Astrocyte (in vitro differentiated cells and primary cell): ENCODE data around the gene CDC34.

Source experiments
- EZH2 ChIP-seq: IDR thresholded peaks from 2 replicates; pipeline ENCODE4 v1.6.1; 2012; ENCODE audit warnings: mild to moderate bottlenecking, low read length, inconsistent platforms; ENCODE audit not compliant: insufficient read depth
- TF ChIP-seq, protein P1 (sequence below): IDR thresholded peaks from 2 replicates; pipeline ENCODE4 v1.5.1; 2011; ENCODE audit warnings: low read depth, mild to moderate bottlenecking, inconsistent platforms, low read length, moderate library complexity; ENCODE audit not compliant: insufficient read depth

DNA sequence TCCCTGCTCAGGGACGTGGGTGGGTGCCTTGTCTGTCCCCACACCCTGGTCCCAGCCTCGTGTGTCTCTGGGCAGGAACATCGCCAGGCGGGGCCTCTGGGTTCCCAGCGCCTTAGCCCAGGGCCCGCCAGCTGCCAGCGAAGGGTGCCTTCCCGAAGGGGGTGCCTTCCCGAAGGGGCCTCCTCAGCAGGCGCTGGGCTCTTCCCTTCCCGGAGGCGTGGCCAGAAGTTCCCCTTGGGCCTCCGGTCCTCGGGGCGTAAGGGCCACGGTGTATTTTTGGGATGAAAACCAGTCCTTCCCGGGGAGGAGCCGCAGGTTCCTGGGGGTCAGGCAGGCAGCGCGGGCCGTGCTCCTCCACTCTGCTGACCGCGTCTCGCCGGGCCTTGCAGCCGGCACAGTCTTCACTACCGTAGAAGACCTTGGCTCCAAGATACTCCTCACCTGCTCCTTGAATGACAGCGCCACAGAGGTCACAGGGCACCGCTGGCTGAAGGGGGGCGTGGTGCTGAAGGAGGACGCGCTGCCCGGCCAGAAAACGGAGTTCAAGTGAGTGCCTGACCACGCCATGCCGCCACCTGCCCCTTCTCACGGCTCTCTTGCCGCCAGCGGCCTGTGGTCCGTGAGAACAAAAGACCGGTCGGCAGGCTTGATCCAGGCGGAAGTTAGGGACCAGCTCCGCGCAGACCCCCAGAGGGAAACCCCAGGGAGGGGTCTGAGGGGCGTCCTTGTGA lies 47.7 kb downstream of the CDC34 start:
- TF ChIP-seq, protein P1, sequence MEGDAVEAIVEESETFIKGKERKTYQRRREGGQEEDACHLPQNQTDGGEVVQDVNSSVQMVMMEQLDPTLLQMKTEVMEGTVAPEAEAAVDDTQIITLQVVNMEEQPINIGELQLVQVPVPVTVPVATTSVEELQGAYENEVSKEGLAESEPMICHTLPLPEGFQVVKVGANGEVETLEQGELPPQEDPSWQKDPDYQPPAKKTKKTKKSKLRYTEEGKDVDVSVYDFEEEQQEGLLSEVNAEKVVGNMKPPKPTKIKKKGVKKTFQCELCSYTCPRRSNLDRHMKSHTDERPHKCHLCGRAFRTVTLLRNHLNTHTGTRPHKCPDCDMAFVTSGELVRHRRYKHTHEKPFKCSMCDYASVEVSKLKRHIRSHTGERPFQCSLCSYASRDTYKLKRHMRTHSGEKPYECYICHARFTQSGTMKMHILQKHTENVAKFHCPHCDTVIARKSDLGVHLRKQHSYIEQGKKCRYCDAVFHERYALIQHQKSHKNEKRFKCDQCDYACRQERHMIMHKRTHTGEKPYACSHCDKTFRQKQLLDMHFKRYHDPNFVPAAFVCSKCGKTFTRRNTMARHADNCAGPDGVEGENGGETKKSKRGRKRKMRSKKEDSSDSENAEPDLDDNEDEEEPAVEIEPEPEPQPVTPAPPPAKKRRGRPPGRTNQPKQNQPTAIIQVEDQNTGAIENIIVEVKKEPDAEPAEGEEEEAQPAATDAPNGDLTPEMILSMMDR: no peak
- no peak for TF ChIP-seq EZH2
